GM18870 (cell line): Measurements from ENCODE around the gene MAP3K5.

Experiments used
- ATAC-seq: cut with Tn5 transposase; IDR thresholded peaks from one replicate; pipeline ENCODE4 v1.9.1; 2021; ENCODE audit warnings: moderate library complexity; ENCODE audit not compliant: unreplicated experiment

MAP3K5 gene

GRCh38 chr6:136655239-136656014 lies 136.8 kb downstream of the MAP3K5 start:
- ATAC-seq = no peak

GRCh38 chr6:136654086-136654485 lies 138.2 kb downstream of the MAP3K5 start:
- ATAC-seq = no peak

GRCh38 chr6:136652656-136653055 lies 139.6 kb downstream of the MAP3K5 start:
- ATAC-seq = no peak

GRCh38 chr6:136651982-136652381 lies 140.3 kb downstream of the MAP3K5 start:
- ATAC-seq = no peak

DNA sequence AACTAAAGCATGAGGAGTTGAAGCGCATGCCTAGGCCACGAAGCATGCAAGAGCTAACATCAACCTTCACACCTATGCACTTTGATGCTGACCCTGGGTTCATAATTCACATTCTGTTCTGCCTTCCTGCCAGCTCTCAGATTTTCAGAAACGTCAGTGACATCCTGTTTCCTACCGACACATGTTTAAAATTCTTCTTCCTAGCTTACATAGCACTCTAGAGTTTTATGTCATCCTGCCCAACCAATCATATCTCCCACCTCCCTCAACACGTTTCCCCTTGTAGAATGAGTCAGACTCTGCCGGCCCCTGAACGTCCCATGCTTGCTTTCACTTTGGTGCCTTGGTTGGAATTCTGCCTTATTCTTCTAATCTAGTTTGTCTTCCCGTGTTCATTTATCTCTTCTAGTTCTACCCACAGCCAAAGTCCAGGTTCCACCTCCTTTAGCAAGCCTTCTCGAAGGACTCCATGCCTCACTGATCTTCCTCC lies 144.9 kb downstream of the MAP3K5 start:
- ATAC-seq = peak; percentile 66

- no peak for ATAC-seq
Measured at GRCh38 chr6:136646377-136646776, 145.9 kb downstream of the MAP3K5 start.

DNA sequence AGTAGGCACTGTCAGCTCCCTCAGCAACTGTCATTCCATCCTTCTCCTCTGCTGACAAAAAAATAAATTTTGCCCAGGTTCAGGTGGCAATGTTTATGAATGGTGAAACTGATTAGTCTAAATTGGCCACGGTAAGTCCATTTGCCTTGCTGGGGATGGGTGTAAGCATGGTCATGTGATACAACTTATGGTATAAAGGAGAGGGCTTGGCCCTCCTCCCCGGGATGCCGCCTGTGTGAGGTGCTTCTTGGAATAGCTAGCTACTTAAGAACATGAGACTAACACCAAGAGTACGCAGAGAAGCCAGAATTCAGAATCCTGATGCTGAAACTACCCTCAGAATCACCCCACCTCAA lies 147.7 kb downstream of the MAP3K5 start:
- no peak for ATAC-seq

DNA sequence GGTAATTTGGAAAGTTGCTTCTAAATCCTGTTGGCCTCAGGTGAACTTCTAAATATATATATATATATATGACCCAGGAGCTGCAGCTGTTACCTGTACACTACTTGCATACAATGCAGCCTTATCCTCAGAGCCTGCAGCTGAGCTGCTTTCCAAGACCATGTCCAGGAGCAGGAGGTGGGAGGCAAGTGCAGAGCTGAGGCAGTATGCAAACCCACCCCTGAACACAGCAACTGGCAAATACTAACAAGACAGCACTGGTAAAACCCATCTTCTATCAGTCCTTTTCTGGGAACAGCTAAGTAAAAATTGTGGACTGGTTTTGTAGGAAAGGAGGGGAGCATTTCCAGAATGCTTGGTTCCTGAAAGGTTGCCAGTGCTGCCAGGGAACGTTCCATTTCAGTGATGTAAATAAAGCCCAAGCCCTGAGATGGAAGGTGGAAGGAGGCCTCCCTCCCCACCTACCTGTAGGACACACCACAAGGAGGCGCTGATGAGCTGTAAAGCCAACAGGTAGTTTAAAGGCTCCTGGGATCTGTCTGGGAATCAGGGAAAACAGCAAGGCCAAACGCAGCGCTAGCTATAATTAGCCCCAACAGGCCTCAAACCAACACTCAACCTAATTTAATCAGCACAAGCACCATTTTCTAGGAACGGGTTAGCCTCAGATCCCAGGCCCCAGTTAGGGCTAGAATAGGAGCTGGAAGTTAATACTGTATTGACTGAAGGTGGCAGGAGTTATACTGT lies 148.3 kb downstream of the MAP3K5 start:
- no peak for ATAC-seq

DNA sequence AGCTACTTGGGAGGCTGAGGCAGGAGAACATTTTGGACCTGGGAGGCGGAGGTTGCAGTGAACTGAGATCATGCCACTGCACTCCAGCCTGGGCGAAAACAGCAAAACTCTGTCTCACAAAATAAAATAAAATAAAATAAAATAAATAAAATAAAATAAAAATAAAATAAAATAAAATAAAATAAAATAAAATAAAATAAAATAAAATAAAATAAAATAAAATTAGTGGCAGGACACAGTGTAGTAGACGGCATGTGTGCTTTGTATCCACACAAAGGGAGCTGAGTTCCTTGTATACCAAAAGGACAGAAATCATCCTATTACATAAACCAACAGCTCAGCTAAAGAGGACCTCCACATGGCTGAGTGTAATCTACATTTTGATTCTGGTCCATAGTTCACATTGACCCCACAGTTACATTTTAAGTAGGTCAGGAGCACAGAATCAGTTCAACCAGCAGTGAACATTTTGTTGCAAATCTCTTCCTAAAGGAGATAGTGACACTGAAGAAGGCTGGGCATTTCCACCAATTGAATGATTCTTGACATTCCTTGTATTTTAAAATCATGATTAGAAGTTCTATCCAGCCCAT lies 150.3 kb downstream of the MAP3K5 start:
- ATAC-seq = no peak

DNA sequence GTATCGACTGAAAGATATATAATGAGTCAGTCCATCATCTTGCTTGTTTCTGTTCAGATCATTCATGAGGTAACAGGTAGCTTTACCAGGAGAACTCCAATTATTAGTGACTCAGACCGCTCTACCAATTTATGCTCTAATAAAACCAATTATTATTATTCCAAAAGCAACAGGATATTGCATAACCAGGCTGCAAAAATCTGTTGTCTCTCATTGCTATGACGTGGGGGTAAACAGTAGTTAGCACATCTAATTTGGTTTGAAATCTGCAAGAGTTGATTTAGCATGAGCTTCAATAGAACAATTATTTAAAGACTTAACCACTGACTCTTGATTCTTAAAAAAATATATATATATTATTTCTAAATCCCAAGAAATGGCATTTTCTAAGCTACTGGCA lies 151.1 kb downstream of the MAP3K5 start:
- no peak for ATAC-seq

GRCh38 chr6:136640132-136640915 lies 152.0 kb downstream of the MAP3K5 start:
- ATAC-seq = no peak

DNA sequence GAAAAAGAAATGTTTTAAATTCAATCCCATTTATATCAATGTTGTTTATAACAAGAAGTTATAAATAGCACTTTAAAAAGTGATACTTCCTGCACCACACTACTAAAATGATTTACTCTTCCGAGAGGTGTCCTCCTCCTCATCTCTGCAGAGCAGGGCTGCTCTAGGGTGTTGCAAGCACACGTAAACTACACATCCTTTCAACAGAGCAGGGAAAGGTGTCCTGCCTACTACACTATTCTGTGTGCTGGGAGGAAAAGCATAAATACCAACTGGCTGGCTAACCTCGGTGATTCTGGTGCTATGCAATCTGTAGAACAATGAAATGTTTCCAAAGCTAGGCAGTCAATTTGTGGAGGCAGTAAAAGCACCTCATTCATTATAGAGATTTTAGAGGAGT lies 152.6 kb downstream of the MAP3K5 start:
- no peak for ATAC-seq

- no peak for ATAC-seq
Measured at GRCh38 chr6:136635615-136636014, 156.7 kb downstream of the MAP3K5 start.

DNA sequence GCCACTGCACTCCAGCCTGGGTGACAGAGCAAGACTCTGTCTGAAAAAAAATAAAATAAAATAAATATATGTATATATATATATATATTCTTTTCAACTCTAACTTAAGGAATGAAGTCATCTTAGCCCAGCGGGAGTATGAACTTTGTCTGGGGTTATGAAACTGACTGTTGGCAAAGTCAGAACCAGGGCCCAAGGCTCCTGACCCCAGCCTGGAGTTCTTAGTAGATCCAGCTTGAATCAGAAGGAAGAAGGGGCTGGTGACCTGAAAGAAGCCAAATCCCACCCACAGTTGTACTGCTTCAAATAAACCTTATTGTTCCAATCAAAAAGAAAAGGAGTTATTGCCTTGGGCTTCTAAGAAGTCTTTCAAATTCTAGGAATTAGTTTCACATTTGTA lies 158.9 kb downstream of the MAP3K5 start:
- ATAC-seq = no peak

GRCh38 chr6:136628996-136629395 lies 163.3 kb downstream of the MAP3K5 start:
- ATAC-seq = no peak

GRCh38 chr6:136627191-136627590 lies 165.1 kb downstream of the MAP3K5 start:
- no peak for ATAC-seq

DNA sequence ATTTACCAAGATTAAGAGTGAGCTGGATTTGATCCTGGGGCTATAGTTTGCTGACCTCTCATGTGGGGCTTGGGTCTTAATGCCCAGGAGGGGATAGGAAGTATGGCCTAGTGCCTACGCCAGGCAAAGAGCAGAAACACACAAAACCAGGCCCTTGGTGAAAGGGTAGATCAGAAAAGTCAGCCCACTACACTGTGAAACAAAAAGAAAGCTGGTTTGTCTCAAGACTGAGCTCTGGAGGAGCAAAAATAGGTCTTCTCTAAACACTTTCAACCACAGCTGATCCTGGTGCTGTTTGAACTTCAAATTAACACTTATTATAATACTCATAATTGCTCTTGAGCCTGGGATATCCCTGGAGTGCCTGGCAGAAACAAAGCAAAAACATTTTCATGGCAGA lies 167.0 kb downstream of the MAP3K5 start:
- no peak for ATAC-seq

DNA sequence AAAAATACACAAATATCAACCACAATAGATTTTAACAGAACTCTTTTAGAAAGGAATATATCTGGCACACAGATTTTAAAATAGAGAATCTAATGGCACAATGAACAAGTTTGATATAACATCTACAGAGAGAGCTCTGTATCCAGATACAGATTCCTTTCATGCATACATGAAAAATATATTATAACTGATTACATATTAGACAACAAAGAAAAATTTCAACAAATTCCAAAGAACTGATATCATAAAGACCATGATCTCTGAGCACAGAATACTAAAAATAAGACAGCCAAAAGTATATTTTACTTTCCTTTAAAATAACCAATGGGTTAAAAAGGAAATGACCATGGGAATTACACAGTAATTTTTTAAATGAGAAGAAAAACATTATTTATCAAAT lies 167.9 kb downstream of the MAP3K5 start:
- ATAC-seq = no peak

DNA sequence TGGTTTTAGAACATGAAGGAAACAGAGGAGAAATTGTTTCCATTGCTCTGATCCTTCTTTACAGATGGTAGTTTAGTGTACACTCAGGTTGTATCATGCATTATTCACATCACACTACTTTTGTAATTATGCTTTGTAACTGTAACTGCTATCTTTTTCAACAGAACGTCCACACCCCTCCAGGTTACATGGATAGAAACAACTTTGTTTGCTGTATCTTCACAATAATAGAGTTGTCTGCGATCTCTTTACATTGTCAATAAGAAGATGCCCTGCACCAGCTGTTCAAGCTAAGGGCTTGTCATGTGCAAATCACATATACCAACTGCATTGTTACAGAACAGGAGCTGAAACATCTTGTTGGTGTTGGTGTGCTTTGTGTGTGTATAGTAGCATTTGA lies 174.2 kb downstream of the MAP3K5 start:
- ATAC-seq = no peak

DNA sequence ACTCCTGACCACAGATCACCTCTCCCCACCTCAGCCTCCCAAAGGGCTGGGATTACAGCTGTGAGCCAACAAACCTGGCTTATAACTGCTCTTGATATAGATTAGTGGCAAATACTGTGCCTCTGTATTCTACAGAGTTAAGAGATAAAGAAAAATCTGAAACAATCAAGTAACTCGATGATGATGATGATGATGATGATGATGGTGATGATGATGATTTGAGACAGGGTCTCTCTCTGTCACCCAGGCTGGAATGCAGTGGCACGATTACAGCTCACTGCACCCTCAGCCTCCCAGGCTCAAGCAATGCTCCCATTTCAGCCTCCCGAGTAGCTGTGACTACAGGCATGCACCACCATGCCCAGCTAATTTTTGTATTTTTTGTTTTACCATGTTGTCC lies 175.8 kb downstream of the MAP3K5 start:
- ATAC-seq = no peak

DNA sequence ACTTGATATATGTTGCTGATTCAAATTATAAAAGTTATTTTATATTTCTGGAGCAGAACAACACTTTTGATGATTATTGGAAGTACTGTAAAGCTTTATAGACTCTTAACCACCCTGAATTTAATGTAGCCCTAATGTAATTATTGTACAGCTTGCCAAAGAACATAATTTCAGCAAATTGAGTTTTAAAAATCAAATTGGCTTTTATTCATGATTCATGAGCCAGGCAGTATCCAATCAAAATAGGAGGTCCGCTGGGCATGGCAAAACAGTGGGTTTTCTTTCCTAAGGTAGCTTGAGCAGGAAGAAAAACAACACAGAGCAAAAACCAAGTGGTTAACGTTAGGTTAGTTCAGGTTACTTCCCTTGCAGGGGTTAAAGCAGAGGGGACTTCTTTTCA lies 177.3 kb downstream of the MAP3K5 start:
- ATAC-seq = no peak
